Non-pigmented ciliary epithelial cell (primary cell): ENCODE measurements around the gene PCID2.

ENCODE experiments used
- DNase-seq: peaks from one replicate; pipeline ENCODE4 v3.0.0-alpha.2; 2010; ENCODE audit warnings: low read depth

Gene PCID2

GRCh38 chr13:113187263-113187669, 21.2 kb downstream of the PCID2 start:
- DNase-seq = peak; percentile 98

GRCh38 chr13:113186061-113186900, 22.2 kb downstream of the PCID2 start:
- no peak for DNase-seq

GRCh38 chr13:113184568-113185440, 23.7 kb downstream of the PCID2 start:
- DNase-seq = no peak

- DNase-seq = no peak
Measured at GRCh38 chr13:113183450-113184129, 24.9 kb downstream of the PCID2 start.

- no peak for DNase-seq
Measured at GRCh38 chr13:113182046-113182445, 26.4 kb downstream of the PCID2 start.

- no peak for DNase-seq
Measured at GRCh38 chr13:113179374-113180230, 28.9 kb downstream of the PCID2 start.

- no peak for DNase-seq
Measured at GRCh38 chr13:113178896-113179167, 29.6 kb downstream of the PCID2 start.

- peak; percentile 96 for DNase-seq
Measured at GRCh38 chr13:113178070-113178895, 30.2 kb downstream of the PCID2 start.

- DNase-seq = no peak
Measured at GRCh38 chr13:113176822-113177221, 31.6 kb downstream of the PCID2 start.

- DNase-seq = no peak
Measured at GRCh38 chr13:113176280-113176679, 32.2 kb downstream of the PCID2 start.

GRCh38 chr13:113172419-113172926, 36.0 kb downstream of the PCID2 start:
- no peak for DNase-seq

- no peak for DNase-seq
Measured at GRCh38 chr13:113171250-113172125, 37.0 kb downstream of the PCID2 start.

- DNase-seq = no peak
Measured at GRCh38 chr13:113170511-113170910, 38.0 kb downstream of the PCID2 start.

- DNase-seq = no peak
Measured at GRCh38 chr13:113169277-113170272, 38.9 kb downstream of the PCID2 start.

GRCh38 chr13:113168211-113168610, 40.3 kb downstream of the PCID2 start:
- no peak for DNase-seq

- no peak for DNase-seq
Measured at GRCh38 chr13:113167575-113167974, 40.9 kb downstream of the PCID2 start.

- DNase-seq = no peak
Measured at GRCh38 chr13:113167155-113167554, 41.3 kb downstream of the PCID2 start.

GRCh38 chr13:113166681-113167080, 41.8 kb downstream of the PCID2 start:
- no peak for DNase-seq
